Myocyte (in vitro differentiated cells): ENCODE results near the gene GAL3ST2. TPM values are rescaled to one million over a fixed set of nuclear protein-coding genes. Genes with fewer than 3 reads are reported as not detected.
"Not testable (repeated sequence)": the region's sequence is repeated elsewhere in the genome, so short reads cannot be mapped to it uniquely, and the experiment has no call there.

Experiments
- DNase-seq: peaks from one replicate; pipeline ENCODE4 v3.0.0-alpha.2; 2012; ENCODE audit warnings: low read depth
- polyA plus RNA-seq: library from polyadenylated mRNA; unstranded; fragments of >200 nt; gene quantifications from one replicate; pipeline ENCODE4 v1.2.1, GENCODE V29; 2012; ENCODE audit warnings: missing spikeins
- total RNA-seq: library from RNA; depleted of rRNA; stranded (reverse); fragments of >200 nt; gene quantifications from 2 replicates; pipeline ENCODE4 v1.2.3, GENCODE V29; 2014

GAL3ST2 gene
- 0.47 TPM in 1 of 2 replicates, not detected in the other for total RNA-seq
- polyA plus RNA-seq, result 0.19 TPM

GRCh38 chr2:241776336-241777169 lies at the start of gene GAL3ST2:
Gene GAL3ST2 (plus strand): TSS chr2:241776822. CDS start chr2:241776956, 134 bp downstream.
- no peak for DNase-seq

- DNase-seq, result no peak
Measured at GRCh38 chr2:241728000-241728399, 48.6 kb upstream of the GAL3ST2 start.

GRCh38 chr2:241728627-241729026 lies 48.0 kb upstream of the GAL3ST2 start:
- DNase-seq, result peak; percentile 83

GRCh38 chr2:241729868-241730267 lies 46.8 kb upstream of the GAL3ST2 start:
- DNase-seq, result no peak

GRCh38 chr2:241730671-241731293 lies 45.8 kb upstream of the GAL3ST2 start:
- DNase-seq, result no peak

- DNase-seq, result peak; percentile 49
Measured at GRCh38 chr2:241732513-241733186, 44.0 kb upstream of the GAL3ST2 start.

- DNase-seq, result no peak
Measured at GRCh38 chr2:241733391-241734207, 43.0 kb upstream of the GAL3ST2 start.

GRCh38 chr2:241734208-241734466 lies 42.5 kb upstream of the GAL3ST2 start:
- DNase-seq, result no peak

GRCh38 chr2:241734467-241735208 lies 42.0 kb upstream of the GAL3ST2 start, which contains the start of gene D2HGDH:
Gene D2HGDH (plus strand): TSS chr2:241734630. CDS start chr2:241735225, 595 bp downstream.
- DNase-seq, result peak; percentile 84

- no peak for DNase-seq
Measured at GRCh38 chr2:241736111-241736510, 40.5 kb upstream of the GAL3ST2 start.

GRCh38 chr2:241738040-241738686 lies 38.5 kb upstream of the GAL3ST2 start:
- DNase-seq, result no peak

- DNase-seq, result no peak
Measured at GRCh38 chr2:241739177-241739576, 37.4 kb upstream of the GAL3ST2 start.

GRCh38 chr2:241739651-241740050 lies 37.0 kb upstream of the GAL3ST2 start:
- DNase-seq, result peak; percentile 28

GRCh38 chr2:241741016-241741415 lies 35.6 kb upstream of the GAL3ST2 start:
- DNase-seq, result peak; percentile 84

- DNase-seq, result no peak
Measured at GRCh38 chr2:241742320-241742939, 34.2 kb upstream of the GAL3ST2 start.

- not testable (repeated sequence) for DNase-seq
Measured at GRCh38 chr2:241743008-241743407, 33.6 kb upstream of the GAL3ST2 start.

GRCh38 chr2:241743620-241744019 lies 33.0 kb upstream of the GAL3ST2 start:
- DNase-seq, result peak; percentile 30

GRCh38 chr2:241744028-241744754 lies 32.4 kb upstream of the GAL3ST2 start:
- no peak for DNase-seq

- no peak for DNase-seq
Measured at GRCh38 chr2:241745276-241745675, 31.3 kb upstream of the GAL3ST2 start.
